ENCODE results near the gene NFIB. TPM values are rescaled to one million over a fixed set of nuclear protein-coding genes. Genes with fewer than 3 reads are reported as not detected.

The NFIB gene
- total RNA-seq, 1 donor from 2014 or later = 1.5 TPM

DNA sequence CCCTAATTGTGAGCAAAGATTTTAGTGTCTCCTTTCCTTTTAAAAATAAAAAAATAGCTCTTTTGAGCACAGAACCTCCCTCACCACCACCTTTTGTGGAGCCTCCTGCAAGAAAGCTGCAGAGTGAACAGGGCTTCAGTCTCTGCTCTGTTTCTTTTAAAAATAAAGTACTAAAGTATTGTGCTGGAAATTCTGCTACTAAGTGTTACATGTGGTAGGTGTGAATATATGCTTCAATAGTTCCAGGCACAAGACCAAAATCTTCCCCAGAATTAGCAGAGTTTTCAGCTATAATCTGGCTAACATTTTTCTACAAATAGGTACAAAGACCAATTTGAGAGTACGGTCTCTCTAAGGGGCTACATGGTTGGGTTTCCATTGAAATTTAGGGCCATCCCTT lies 40.3 kb upstream of the NFIB start:
- Mint-ChIP-seq H3K4me3 (ENCODE audit: unreplicated experiment) (no peak overlapping the region), H3K4me1 (ENCODE audit: low read depth, unreplicated experiment) (peaks cover 26% of the 10 kb centered on the region), H3K36me3 (ENCODE audit: unreplicated experiment) (no peaks in the 10 kb centered on the region), H3K27ac (ENCODE audit: unreplicated experiment) (no peak overlapping the region), H3K27me3 (ENCODE audit: unreplicated experiment) (peaks cover 10% of the 10 kb centered on the region), H3K9me3 (ENCODE audit: unreplicated experiment) (no peaks in the 10 kb centered on the region)
- TF ChIP-seq, protein P1, sequence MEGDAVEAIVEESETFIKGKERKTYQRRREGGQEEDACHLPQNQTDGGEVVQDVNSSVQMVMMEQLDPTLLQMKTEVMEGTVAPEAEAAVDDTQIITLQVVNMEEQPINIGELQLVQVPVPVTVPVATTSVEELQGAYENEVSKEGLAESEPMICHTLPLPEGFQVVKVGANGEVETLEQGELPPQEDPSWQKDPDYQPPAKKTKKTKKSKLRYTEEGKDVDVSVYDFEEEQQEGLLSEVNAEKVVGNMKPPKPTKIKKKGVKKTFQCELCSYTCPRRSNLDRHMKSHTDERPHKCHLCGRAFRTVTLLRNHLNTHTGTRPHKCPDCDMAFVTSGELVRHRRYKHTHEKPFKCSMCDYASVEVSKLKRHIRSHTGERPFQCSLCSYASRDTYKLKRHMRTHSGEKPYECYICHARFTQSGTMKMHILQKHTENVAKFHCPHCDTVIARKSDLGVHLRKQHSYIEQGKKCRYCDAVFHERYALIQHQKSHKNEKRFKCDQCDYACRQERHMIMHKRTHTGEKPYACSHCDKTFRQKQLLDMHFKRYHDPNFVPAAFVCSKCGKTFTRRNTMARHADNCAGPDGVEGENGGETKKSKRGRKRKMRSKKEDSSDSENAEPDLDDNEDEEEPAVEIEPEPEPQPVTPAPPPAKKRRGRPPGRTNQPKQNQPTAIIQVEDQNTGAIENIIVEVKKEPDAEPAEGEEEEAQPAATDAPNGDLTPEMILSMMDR (IDR thresholded peaks at IDR 0.05; ENCODE audit: partially characterized antibody, unreplicated experiment) = no peak
- DNase-seq = no peak

DNA sequence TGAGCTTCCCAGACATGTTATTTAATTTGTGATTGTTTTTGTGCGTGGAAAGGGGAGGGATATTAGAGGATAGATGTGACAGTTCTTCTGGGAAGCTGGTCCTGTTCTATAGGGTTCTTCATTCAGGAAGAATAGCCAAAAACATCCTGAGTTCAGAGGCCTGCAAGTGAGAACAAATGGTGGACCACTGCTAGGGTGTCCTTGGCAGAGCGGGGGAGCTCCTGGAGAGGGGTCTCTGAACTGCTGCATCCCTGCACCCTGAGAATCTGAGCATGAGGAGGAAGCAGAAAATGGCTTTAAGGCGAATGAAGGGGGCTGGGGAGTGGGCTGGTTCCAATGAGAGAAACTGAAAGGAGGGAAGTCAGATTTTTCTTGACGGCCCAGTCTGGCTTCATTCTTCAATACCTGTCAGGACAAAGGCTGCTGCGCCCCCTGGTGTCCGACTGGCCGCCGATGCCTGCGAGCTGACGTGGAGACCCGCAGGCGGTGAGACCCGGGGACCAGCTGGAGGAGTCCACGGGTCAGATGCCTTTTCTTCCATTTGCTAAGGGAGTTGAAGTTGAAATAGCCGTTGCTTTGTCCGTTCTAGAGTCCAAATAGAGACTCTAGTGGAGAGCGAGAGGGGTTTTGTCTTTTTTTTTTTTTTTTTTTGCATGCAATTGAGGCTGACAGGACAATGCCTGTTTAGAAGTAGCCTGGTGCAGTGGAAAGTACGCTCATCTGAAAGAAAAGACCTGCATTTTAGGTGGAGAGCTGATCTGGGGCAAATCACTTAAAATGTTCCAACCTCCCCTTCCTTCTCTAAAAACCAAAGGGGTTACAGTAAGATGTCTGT lies 39.5 kb upstream of the NFIB start:
- H3K27me3 Mint-ChIP-seq (ENCODE audit: unreplicated experiment) = peaks cover 16% of the 10 kb centered on the region
- no peaks in the 10 kb centered on the region for H3K36me3 Mint-ChIP-seq (ENCODE audit: unreplicated experiment)
- no peak overlapping the region for H3K4me3 Mint-ChIP-seq (ENCODE audit: unreplicated experiment)
- peak; percentile 99 for DNase-seq
- H3K27ac Mint-ChIP-seq (ENCODE audit: unreplicated experiment) = peak overlapping the region; percentile 23
- H3K4me1 Mint-ChIP-seq (ENCODE audit: low read depth, unreplicated experiment) = peaks cover 31% of the 10 kb centered on the region
- TF ChIP-seq, protein P1 (IDR thresholded peaks at IDR 0.05; ENCODE audit: partially characterized antibody, unreplicated experiment) = peak; percentile 92
- H3K9me3 Mint-ChIP-seq (ENCODE audit: unreplicated experiment) = peaks cover 3% of the 10 kb centered on the region

DNA sequence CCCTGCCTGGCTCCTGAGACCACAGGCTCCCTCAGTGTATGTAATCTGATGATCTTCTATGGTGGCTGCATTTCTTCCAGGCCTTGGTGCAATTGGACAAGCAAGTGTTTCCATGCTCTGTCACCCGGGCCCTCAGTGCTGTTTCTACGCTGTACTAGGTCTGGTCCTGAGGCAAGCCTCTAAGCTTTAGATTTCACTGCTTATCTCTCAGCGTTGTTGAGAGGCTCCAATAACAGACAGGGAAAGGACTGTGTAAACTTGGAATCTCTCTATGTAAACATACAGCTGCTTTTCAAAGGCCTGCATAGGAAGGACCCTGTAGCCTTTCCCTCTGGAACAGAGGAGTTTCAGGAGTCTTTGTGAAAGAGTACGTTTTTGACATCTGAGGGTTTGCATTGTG lies 38.6 kb upstream of the NFIB start:
- Mint-ChIP-seq H3K4me3 (ENCODE audit: unreplicated experiment) (no peak overlapping the region), H3K27me3 (ENCODE audit: unreplicated experiment) (peaks cover 16% of the 10 kb centered on the region), H3K27ac (ENCODE audit: unreplicated experiment) (no peak overlapping the region), H3K9me3 (ENCODE audit: unreplicated experiment) (peaks cover 3% of the 10 kb centered on the region), H3K36me3 (ENCODE audit: unreplicated experiment) (no peaks in the 10 kb centered on the region), H3K4me1 (ENCODE audit: low read depth, unreplicated experiment) (peaks cover 31% of the 10 kb centered on the region)
- TF ChIP-seq, protein P1 (IDR thresholded peaks at IDR 0.05; ENCODE audit: partially characterized antibody, unreplicated experiment) = no peak
- DNase-seq = no peak

DNA sequence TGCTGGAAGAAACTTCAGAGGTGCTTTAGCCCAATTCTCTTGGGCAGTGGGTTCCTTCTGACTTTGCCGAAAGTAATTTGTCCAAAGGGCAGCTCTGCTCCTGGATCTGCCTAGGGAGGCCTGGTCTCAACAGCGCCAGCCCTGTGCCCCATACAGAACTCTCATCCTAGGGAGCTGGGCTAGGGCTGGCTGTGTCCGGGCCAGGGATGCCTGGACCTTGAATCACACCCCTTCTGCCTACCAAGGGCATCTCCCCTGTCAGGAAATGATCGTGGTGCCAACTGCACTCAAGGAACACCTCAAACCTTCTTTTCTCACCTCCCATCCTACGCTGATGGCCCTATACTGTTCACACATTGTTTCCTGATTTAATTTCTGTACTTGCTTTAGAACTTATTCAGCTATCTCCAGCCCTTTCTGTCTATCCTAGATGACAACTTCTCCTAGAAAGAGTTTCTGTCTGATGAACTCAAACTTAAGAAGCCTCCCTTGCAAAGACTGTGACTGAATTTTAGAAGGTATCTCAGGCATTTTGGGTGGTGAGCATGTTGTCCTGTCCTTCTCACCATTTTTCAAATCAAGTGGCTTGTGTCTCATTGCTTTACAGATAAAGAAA lies 37.4 kb upstream of the NFIB start:
- peaks cover 19% of the 10 kb centered on the region for H3K27me3 Mint-ChIP-seq (ENCODE audit: unreplicated experiment)
- H3K4me3 Mint-ChIP-seq (ENCODE audit: unreplicated experiment) = peak overlapping the region; percentile 23
- no peak overlapping the region for H3K27ac Mint-ChIP-seq (ENCODE audit: unreplicated experiment)
- peaks cover 3% of the 10 kb centered on the region for H3K9me3 Mint-ChIP-seq (ENCODE audit: unreplicated experiment)
- no peaks in the 10 kb centered on the region for H3K36me3 Mint-ChIP-seq (ENCODE audit: unreplicated experiment)
- no peak for DNase-seq
- TF ChIP-seq, protein P1 (IDR thresholded peaks at IDR 0.05; ENCODE audit: partially characterized antibody, unreplicated experiment) = no peak
- H3K4me1 Mint-ChIP-seq (ENCODE audit: low read depth, unreplicated experiment) = peaks cover 35% of the 10 kb centered on the region

DNA sequence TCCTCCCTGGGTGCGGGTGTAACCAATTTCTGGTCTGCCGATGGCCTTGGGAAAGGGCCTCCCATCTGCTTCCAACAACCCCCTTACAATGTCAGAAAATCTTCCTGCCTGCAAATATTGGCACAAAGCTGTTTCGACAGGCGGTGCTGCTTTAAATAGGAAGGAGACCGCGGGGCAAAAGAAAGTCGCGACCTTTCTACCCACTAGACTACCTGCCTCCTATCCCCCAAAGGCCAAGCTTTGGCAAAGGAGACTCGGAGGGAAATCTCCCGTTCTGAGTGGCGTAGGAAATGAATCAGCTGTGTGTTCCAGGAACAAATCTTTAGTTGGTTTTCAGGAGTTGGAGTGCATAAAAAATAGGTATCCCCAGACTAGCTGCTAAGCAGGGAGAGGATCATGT lies 36.8 kb upstream of the NFIB start:
- Mint-ChIP-seq H3K36me3 (ENCODE audit: unreplicated experiment) (no peaks in the 10 kb centered on the region), H3K4me1 (ENCODE audit: low read depth, unreplicated experiment) (peaks cover 35% of the 10 kb centered on the region), H3K27me3 (ENCODE audit: unreplicated experiment) (peaks cover 22% of the 10 kb centered on the region), H3K27ac (ENCODE audit: unreplicated experiment) (no peak overlapping the region), H3K9me3 (ENCODE audit: unreplicated experiment) (peaks cover 3% of the 10 kb centered on the region), H3K4me3 (ENCODE audit: unreplicated experiment) (peak overlapping the region; percentile 43)
- TF ChIP-seq, protein P1 (IDR thresholded peaks at IDR 0.05; ENCODE audit: partially characterized antibody, unreplicated experiment) = no peak
- no peak for DNase-seq

Data from glutamatergic neuron (in vitro differentiated cells).